GM12801 (cell line): ENCODE data around the gene PIGV.

Source experiments
- TF ChIP-seq, protein P1 (sequence below): IDR thresholded peaks from one replicate; pipeline ENCODE4 v1.5.1; 2011; ENCODE audit warnings: control low read depth; ENCODE audit not compliant: insufficient read length; ENCODE audit errors: extremely low read depth

Gene PIGV

GRCh38 chr1:26788836-26789611 is 1.3 kb downstream of the PIGV start:
- TF ChIP-seq, protein P1, sequence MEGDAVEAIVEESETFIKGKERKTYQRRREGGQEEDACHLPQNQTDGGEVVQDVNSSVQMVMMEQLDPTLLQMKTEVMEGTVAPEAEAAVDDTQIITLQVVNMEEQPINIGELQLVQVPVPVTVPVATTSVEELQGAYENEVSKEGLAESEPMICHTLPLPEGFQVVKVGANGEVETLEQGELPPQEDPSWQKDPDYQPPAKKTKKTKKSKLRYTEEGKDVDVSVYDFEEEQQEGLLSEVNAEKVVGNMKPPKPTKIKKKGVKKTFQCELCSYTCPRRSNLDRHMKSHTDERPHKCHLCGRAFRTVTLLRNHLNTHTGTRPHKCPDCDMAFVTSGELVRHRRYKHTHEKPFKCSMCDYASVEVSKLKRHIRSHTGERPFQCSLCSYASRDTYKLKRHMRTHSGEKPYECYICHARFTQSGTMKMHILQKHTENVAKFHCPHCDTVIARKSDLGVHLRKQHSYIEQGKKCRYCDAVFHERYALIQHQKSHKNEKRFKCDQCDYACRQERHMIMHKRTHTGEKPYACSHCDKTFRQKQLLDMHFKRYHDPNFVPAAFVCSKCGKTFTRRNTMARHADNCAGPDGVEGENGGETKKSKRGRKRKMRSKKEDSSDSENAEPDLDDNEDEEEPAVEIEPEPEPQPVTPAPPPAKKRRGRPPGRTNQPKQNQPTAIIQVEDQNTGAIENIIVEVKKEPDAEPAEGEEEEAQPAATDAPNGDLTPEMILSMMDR: no peak

DNA sequence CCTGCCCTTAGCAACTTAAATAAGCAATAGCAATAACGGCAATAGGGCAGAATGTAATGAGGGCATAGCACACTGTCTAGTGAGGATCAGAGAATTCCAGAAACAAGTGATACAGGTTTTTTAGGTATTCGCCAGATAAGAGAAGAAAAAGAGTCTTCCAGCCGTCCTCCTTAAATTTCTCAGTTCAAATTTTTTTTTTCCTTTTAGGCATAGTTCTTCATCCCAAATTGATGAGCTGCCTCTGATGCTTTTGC is 1.8 kb downstream of the PIGV start:
- TF ChIP-seq, protein P1: no peak

DNA sequence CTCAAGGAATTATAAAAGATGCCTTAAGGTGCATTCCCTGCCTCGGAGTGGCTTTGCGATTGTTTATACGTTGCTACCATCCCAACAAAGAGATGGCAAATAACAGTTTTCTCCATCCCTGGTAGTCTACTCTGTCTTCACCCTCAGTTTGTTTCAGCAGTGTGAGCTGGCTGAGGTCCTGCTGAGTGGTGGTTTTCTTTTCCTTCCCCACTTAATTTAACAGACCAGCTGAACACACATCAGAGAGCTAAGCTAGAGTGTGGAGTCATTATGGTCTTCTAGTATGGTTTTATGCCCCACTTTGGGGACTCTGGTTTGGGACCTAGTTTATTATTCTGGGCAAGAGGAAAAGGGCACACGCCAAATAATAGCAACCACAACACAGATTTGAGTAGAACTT is 2.2 kb downstream of the PIGV start:
- TF ChIP-seq, protein P1: no peak

- TF ChIP-seq, protein P1: no peak
These were observed 2.8 kb downstream of the PIGV start for GRCh38 chr1:26790551-26790953.

- TF ChIP-seq, protein P1: no peak
These were observed 3.4 kb downstream of the PIGV start for GRCh38 chr1:26791148-26791547.

- TF ChIP-seq, protein P1: no peak
These were observed 3.9 kb downstream of the PIGV start for GRCh38 chr1:26791626-26792025.

- TF ChIP-seq, protein P1: no peak
These were observed 5.2 kb downstream of the PIGV start for GRCh38 chr1:26792924-26793323.
